NB4 (cell line): Measurements from ENCODE around the gene PHLDA2.

Source experiments
- MAX ChIP-seq: IDR thresholded peaks from 2 replicates; pipeline ENCODE4 v1.6.1; 2011; ENCODE audit warnings: low read depth, low read length
- POLR2A ChIP-seq: IDR thresholded peaks from 2 replicates; pipeline ENCODE4 v1.6.1; 2011; ENCODE audit warnings: mild to moderate bottlenecking; ENCODE audit not compliant: insufficient read length; ENCODE audit errors: extremely low read depth
- TF ChIP-seq, protein P1 (sequence below): IDR thresholded peaks from one replicate; pipeline ENCODE4 v1.5.1; 2012; ENCODE audit warnings: low read depth, low read length

DNA sequence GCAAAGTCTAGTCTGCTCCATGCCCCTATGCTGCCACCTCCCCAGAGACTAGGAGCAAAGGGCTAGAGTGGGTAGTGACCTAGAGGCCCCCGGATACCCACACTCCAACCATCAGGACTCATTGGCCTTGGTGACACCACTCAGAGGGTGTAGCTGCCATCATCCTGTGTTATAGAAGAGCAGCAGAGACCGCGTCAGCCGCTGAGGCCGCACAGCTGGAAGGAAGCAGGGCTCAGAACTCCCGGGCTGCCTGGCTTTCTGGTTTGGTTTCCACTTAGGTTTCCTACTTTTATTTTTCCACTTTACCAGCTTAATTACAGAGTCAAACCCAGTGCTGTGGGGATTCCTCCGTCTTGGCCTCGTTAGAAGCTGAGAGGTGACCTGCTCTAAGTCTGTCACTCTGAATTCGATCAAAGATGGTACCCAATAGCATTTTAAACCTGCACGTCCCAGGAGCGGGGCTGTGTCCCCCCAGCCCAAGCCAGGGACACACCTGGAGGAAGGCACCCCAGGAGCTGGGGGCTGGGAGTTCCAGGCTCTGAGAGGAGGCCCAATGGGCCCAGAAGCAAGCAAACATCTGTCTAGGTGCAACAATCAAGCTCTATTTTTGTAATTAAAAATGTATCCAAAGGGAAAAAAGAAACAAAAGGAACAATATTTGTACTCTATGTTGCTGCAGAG is 41.6 kb downstream of the PHLDA2 start:
- TF ChIP-seq POLR2A (no peak), MAX (no peak)
- TF ChIP-seq, protein P1, sequence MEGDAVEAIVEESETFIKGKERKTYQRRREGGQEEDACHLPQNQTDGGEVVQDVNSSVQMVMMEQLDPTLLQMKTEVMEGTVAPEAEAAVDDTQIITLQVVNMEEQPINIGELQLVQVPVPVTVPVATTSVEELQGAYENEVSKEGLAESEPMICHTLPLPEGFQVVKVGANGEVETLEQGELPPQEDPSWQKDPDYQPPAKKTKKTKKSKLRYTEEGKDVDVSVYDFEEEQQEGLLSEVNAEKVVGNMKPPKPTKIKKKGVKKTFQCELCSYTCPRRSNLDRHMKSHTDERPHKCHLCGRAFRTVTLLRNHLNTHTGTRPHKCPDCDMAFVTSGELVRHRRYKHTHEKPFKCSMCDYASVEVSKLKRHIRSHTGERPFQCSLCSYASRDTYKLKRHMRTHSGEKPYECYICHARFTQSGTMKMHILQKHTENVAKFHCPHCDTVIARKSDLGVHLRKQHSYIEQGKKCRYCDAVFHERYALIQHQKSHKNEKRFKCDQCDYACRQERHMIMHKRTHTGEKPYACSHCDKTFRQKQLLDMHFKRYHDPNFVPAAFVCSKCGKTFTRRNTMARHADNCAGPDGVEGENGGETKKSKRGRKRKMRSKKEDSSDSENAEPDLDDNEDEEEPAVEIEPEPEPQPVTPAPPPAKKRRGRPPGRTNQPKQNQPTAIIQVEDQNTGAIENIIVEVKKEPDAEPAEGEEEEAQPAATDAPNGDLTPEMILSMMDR: no peak
